NCI-H1417 treated with DMSO at 0.1 percent for 48 hours (cell line): Measurements from ENCODE around the gene MARK4.

ENCODE experiments used
- DNase-seq: peaks from one replicate; lab custom pipeline; 2025; lab: John Stamatoyannopoulos, UW

MARK4 gene

GRCh38 chr19:45340899-45341453, 89.9 kb downstream of the MARK4 start:
- no peak for DNase-seq

- no peak for DNase-seq
Observed at GRCh38 chr19:45342911-45343310, 91.8 kb downstream of the MARK4 start.

- DNase-seq, result no peak
Observed at GRCh38 chr19:45344621-45345505, 93.8 kb downstream of the MARK4 start.

- DNase-seq, result no peak
Observed at GRCh38 chr19:45345506-45345860, 94.4 kb downstream of the MARK4 start.

GRCh38 chr19:45346449-45346848, 95.4 kb downstream of the MARK4 start:
- DNase-seq, result no peak

- no peak for DNase-seq
Observed at GRCh38 chr19:45347570-45348366, 96.7 kb downstream of the MARK4 start.

- DNase-seq, result no peak
Observed at GRCh38 chr19:45348367-45349125, 97.5 kb downstream of the MARK4 start.

- no peak for DNase-seq
Observed at GRCh38 chr19:45349126-45349415, 98.0 kb downstream of the MARK4 start.

GRCh38 chr19:45349430-45349941, 98.4 kb downstream of the MARK4 start:
- no peak for DNase-seq

GRCh38 chr19:45350477-45351058, 99.5 kb downstream of the MARK4 start:
- no peak for DNase-seq

- no peak for DNase-seq
Observed at GRCh38 chr19:45351401-45351952, 100.4 kb downstream of the MARK4 start.

GRCh38 chr19:45352062-45352461, 101.0 kb downstream of the MARK4 start:
- no peak for DNase-seq

- no peak for DNase-seq
Observed at GRCh38 chr19:45352471-45352870, 101.4 kb downstream of the MARK4 start.

GRCh38 chr19:45352914-45353796, 102.1 kb downstream of the MARK4 start:
- no peak for DNase-seq

- DNase-seq, result no peak
Observed at GRCh38 chr19:45354241-45354842, 103.3 kb downstream of the MARK4 start.
